SIG-M5 treated with dmso at 0.1 percent for 504 hours (cell line): ENCODE data around the gene CAPN5.

Source experiments
- DNase-seq: peaks from one replicate; lab custom pipeline; 2025; ENCODE audit not compliant: unreplicated experiment; lab: John Stamatoyannopoulos, UW

CAPN5 gene

DNA sequence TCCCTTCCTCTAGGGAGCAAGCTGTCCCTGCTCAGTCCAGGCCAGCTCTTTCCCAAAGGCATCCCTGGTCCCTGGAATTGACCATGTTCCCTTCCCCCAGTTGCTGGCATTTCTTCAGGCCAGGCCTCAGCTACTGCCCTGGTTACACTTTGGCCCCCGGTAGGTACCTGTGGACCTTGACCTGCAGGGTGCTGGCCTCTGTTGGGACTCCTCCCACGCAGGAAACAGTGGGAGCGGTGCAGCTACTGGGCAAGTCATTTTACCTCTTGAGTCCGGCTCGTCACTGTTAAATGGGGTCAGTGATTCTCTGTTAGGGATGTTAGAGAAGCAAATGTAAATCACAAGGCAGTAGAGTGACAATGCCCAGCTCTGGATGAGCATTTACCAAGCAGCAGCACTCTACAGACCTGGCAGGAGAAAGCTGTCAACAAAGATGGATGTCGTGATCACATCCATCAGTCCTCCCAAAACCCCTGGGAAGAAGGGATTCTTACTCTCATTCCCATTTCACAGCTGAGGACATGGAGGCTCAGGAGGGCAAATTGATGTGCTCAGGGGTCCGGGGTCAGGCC, 78.2 kb downstream of the CAPN5 start:
- no peak for DNase-seq

DNA sequence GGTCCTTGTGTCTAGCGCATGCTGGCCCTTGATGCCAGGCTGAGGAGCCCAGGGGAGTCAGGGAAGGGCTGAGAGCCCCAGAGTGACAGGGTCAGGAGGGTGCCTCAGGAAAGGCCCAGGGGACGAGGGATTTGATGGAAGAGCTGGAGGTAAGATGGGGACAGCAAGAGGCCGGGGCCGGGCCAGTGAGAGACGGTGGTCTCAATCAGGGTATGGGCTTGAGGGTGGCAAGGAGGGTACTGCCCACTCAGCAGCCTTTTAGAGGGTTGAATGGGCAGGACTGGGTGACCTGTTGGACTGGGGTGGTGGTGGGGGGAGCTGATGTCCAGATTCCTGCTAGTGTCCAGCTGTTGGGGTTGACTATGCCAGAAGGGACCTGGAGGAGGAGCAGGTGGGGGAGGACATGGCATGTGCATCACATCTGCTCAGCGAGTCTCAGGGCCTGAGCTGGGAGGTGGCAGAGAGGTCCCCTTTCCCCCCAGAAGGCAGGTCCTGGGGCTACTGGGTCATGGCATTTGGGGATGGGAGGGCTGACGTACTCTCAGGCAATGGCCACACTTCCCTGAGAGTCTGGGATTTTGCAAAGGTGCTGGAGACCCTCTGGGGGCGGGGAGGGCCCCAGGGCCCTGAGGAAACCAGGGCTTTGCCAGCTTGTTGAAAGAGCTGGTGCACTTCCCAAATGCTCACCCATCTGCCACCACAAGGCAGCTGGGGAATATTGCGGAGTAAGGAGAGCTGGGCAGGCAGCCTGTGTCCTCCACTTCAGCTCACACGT, 79.7 kb downstream of the CAPN5 start:
- DNase-seq = no peak

GRCh38 chr11:77147036-77147315, 80.2 kb downstream of the CAPN5 start:
- DNase-seq = no peak

DNA sequence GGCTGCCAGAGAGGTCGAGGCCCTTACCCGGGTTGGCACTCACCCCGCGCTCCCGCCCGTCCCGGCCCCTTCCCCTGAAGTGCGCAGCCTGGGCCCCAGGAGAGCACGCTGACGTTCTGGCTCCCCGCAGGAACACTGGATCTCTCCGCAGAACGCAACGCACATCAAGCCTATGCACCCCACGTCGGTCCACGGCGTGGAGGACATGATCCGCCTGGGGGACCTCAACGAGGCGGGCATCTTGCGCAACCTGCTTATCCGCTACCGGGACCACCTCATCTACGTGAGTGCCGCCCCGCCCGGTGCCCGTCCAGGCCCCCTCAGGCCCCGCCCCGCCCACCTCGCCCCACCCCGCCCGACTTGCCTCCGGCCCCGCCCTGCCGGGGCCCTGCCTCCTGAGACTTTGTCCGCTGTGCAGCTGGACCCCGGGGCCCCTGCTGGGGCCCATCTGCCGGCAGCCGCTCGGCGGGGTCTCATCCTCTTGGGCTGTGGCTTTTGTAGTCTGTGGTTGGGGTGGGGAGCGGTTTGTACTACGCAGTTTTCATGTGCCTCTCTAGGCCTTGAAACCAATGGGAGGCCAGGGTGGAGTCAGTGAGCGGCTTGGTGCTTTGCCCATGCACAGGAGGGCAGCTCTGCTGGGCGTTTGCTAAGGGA, 81.0 kb downstream of the CAPN5 start:
- peak; percentile 45 for DNase-seq

DNA sequence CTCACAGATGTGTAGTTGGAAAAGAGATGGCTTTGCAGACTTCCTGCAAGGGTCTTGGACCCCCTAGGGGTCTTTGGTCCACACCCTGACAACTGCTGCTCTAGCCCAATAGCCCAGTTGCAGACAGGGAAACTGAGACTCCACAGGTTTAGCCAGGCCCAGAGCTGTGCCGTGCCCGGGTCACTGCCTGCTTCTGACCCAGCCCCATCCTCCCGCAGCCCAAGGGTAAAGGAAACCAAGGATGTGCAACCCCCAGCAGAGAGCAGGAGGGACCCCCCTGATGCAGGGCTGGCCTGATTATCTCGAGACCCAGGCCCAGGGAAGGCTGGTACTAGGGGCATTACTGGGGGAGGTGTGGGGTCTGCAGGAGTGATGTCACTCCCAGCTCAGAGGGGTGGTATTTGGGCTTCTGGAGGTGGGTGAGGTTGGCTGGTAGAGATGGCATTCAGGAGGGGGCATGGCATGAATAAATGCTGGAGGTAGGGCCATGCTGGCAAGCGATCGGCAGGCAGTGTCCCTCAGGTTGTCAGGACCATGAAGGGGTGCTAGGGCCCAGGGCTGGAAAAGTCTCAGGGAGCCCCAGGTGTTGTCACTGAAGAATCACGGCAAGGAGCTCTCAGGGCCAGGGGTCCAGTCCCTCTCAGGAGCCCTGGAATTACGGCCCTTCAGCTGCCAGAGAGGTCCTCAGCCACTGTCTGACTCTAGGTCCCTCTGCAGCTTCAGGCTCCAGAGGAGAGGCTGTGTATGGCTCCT, 82.4 kb downstream of the CAPN5 start:
- DNase-seq = no peak

GRCh38 chr11:77149716-77150392, 83.1 kb downstream of the CAPN5 start:
- DNase-seq = no peak

DNA sequence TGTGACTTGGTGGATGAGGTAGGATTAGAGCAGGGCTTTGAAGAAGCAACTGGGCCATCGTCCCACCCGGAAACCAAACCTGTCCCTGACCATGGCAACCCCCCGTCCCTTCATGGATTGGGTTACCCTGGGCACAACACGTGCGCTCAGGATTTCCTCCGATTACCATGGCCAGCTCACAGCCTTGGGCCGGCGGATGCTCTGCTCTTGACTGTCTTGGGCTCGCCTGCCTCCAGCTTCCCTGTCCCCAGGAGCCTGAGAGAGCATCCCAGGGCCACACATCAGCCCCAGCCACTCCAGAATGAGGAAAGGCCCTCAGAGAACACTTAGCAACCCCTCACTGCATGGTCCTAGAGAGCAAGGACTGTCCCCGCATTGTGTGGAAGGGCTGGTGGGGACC, 84.1 kb downstream of the CAPN5 start:
- no peak for DNase-seq

DNA sequence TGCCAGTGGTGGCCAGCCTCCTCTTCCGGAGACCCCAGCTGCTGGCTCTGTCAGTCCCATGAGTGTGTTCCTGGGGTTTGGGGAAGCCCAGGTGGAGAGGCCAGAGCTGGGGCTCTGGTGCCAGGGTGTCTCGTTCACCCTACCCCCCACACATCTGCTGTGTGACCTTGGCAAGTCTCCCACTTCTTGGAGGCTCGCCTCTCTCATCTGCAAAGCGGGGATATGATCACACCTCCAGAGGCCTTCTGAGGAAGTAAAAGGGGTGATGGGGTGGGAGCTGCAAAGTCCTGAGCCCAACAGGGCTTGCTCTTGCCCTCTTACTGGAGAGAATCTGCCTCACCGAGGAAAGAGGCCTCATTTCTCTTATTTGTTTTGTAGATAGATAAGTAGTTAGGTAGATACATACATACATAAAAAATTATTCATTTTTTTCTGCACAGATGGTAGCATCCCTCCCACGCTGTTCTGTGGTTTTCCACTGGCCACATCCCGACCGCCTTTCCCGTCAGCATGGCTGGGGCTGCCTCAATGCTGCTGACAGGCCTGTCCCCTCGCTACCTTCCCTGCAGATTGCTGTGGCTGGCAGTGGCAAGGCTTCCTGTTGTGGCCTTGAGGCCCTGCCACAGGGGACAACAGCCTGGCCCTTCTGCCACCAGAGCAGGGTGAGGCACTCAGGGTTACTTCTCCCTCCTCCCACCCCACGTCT, 85.2 kb downstream of the CAPN5 start:
- no peak for DNase-seq

DNA sequence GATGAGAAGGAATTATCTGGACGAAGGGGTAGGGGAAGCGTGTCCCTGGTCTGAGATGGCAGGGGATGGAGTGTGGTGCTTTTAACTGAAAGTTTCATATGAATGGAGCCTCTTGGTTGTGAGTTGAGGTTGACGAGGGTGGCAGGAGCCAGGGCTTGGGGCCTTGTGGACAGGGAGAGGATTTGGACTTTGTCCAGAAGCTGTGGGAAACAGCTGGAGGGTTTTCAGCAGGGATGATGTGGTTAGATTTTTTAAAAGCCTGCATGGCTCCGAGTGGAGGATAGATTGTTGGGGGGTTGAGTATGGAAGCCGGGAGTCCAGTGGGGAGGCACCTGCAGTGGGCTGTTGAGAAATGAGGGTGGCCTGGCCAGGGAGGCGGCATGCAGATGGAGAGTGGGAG, 86.1 kb downstream of the CAPN5 start:
- no peak for DNase-seq

GRCh38 chr11:77153276-77154185, 86.8 kb downstream of the CAPN5 start:
- no peak for DNase-seq

GRCh38 chr11:77154381-77155081, 87.8 kb downstream of the CAPN5 start:
- no peak for DNase-seq

DNA sequence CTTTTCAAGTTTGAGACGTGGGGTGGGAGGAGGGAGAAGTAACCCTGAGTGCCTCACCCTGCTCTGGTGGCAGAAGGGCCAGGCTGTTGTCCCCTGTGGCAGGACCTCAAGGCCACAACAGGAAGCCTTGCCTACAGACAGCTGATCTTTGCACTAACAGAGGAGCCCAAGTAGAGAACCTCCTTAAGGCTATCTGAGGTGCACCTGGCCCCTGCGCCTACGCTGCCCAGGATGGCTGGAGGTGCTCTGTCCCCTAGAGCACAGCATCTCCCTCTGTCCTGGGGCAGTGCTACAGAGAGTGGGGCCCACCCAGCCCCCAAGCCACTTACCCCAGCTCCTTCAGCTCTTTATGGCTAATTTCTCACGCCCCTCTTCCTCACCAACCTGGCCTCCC, 88.3 kb downstream of the CAPN5 start:
- DNase-seq = no peak

GRCh38 chr11:77155556-77156130, 88.9 kb downstream of the CAPN5 start:
- no peak for DNase-seq

DNA sequence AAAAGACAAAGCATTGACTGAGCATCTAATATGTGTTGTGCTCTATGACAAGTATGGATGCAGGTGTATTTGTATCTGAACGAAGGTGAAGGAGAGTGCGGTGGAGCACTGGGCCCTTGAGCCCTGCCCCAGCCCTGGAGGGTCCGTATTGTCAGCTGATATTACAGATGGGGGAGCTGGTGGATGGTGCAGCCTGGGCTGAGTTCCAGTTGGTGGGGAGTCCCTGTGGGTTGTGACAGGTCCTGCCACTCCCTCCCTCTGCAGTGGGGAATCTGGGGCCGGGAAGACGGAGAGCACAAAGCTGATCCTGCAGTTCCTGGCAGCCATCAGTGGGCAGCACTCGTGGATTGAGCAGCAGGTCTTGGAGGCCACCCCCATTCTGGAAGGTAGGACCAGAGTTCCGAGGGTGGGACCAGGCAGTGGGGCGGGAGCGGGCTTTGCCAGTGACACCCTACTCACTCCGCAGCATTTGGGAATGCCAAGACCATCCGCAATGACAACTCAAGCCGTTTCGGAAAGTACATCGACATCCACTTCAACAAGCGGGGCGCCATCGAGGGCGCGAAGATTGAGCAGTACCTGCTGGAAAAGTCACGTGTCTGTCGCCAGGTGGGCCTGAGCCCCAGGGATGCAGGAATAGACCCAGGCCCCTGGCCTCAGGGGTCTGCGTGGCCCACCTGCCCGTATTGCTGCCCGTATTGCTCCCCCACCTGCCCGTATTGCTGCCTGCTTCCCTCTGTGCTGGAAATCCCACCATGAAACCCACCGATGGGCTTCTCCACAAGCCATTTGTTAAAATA, 89.8 kb downstream of the CAPN5 start:
- no peak for DNase-seq

DNA sequence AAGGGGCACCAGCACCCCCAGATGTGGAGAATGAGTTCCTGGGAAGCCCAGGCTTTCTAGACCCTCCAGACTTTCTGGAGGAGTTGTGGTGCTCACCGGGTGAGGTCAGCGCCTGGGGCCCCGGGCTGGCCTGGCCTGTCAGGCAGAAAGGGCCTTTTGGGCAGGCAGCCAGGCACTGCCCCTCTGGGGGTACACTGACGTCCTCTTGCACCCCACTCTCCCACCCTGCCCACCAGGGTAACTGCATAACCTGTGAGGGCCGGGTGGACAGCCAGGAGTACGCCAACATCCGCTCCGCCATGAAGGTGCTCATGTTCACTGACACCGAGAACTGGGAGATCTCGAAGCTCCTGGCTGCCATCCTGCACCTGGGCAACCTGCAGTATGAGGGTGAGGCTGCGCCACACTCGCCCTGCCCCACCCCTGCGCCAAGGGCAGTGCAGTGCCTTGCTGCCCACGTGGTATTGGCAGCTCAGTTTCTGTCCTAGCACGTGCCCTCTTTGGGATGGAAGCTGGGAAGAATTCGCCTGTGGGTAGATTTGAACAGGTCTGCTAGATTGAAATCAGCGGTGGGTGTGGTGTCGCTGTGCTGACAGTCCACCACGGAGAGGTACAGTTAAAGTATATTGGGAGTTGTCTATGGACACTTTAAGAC, 91.4 kb downstream of the CAPN5 start:
- DNase-seq = no peak

DNA sequence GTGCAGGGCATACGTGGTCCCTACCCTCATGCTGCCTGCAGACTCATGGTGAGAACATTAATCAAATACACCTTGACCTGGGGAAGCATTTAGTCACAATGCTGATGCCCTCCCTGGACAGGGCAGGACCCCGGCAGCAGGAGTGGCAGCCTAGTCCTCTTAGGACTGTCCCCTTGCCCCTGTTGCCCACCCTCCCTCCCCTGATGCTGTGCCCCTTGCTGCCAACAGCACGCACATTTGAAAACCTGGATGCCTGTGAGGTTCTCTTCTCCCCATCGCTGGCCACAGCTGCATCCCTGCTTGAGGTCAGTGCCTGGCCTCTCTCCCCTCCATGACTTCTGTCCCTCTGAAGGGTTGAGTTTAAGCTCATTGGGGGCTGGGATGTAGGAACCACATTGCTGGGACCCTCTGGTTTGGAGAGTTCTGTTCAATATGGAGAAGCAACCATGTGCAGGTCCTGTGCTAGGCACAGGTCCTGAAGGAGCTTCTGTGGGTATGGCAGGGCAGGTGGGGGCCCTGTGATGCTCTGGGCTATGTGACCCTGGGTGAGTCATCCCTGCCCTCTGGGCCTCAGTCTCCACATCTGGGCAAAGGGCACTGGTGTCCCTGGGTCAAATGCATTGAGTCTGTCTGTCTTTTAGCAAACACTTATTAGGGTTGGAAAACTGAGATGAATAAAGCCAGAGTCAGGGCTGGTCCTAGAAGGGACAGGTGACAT, 92.6 kb downstream of the CAPN5 start:
- no peak for DNase-seq
